Measurements from ENCODE around the gene ARID5A. TPM values are rescaled to one million over a fixed set of nuclear protein-coding genes. Genes with fewer than 3 reads are reported as not detected.

ARID5A gene
- total and polyA plus RNA-seq, 2 experiments from 2014 or later, result 15.2 to 19.5 TPM

DNA sequence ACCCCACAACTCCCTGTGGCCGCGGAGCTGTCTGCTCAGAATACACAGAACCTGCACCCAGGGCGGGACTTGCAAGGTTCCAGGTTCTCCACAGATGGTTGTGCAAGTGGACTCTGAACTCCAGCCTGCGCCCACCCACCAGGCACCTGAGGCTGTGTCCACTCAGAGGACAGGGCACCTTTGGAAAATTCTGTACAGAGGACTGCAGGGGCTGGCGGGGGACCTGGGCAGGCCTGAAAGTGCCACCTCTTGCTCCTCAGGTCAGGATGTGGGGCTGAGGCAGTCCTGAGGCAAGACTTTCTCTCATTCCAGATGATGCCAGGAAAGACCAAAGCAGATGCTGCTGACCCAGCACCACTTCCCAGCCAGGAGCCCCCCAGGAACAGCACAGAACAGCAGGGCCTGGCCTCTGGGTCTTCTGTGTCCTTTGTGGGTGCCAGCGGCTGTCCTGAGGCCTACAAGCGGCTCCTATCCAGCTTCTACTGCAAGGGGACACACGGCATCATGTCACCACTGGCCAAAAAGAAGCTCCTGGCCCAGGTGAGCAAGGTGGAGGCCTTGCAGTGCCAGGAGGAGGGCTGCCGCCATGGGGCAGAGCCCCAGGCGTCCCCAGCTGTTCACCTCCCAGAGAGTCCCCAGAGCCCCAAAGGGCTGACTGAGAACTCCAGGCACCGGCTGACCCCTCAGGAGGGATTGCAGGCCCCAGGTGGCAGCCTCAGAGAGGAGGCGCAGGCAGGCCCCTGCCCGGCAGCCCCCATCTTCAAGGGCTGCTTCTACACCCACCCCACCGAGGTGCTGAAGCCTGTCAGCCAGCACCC, 14.4 kb downstream of the ARID5A start:
- no peak for TF ChIP-seq EZH2 (IDR thresholded peaks at IDR 0.05; ENCODE audit: insufficient read depth, poor library complexity, severe bottlenecking)
- no peak for TF ChIP-seq EZH2phosphoT487 (IDR thresholded peaks at IDR 0.05; ENCODE audit: insufficient read depth, low read depth)
- in situ Hi-C loops (cut with MboI), result no loop called here
- H3K79me2 ChIP-seq (ENCODE audit: insufficient read depth), result 0 out of 2 replicates have a peak, but pooled peaks cover 10% of the 10 kb centered on the region
- no peak overlapping the region for H3K27ac ChIP-seq
- no peak overlapping the region for H3K4me3 ChIP-seq
- H3K9me2 ChIP-seq (ENCODE audit: insufficient read depth), result no peaks in the 10 kb centered on the region
- H4K20me1 ChIP-seq (ENCODE audit: insufficient read depth), result no peaks in the 10 kb centered on the region
- no peaks in the 10 kb centered on the region for H3K27me3 ChIP-seq (replicated peaks; ENCODE audit: insufficient read depth)
- WGBS, 2 experiments (ENCODE audit: low coverage in 1 of 2, low lambda C conversion rate in 2 of 2, missing lambda C conversion rate in 2 of 2), result 87 to 88% methylated on average over 11 to 13 of the region's 14 CpGs
- no peak overlapping the region for H3K9ac ChIP-seq
- no peak overlapping the region for H3K4me2 ChIP-seq (ENCODE audit: unreplicated experiment)
- no peaks in the 10 kb centered on the region for H3K9me3 ChIP-seq (ENCODE audit: low read depth)
- peaks cover 3% of the 10 kb centered on the region for H3K4me1 ChIP-seq (ENCODE audit: insufficient read depth)
- no peak for DNase-seq
- H3F3A ChIP-seq (ENCODE audit: insufficient read depth), result no peaks in the 10 kb centered on the region
- peaks cover 3% of the 10 kb centered on the region; the same call in 1 of the 2 replicates for H3K36me3 ChIP-seq (ENCODE audit: low read depth)
- no peak overlapping the region for H2AFZ ChIP-seq

DNA sequence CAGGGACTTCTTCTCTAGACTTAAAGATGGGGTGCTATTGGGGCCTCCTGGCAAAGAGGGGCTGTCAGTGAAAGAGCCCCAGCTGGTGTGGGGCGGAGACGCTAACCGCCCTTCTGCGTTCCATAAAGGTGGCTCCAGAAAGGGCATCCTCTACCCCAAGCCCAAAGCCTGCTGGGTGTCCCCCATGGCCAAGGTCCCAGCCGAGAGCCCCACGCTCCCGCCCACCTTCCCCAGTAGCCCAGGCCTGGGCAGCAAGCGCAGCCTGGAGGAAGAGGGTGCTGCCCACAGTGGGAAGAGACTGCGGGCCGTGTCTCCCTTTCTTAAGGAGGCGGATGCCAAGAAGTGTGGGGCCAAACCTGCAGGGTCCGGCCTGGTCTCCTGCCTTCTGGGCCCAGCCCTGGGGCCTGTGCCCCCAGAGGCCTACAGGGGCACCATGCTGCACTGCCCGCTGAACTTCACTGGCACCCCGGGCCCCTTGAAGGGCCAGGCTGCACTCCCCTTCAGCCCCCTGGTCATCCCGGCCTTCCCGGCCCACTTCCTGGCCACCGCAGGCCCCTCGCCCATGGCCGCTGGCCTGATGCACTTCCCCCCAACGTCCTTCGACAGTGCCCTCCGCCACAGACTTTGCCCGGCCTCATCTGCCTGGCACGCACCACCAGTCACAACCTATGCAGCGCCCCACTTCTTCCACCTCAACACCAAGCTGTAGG, 15.2 kb downstream of the ARID5A start:
- in situ Hi-C loops (cut with MboI), result no loop called here
- no peaks in the 10 kb centered on the region for H4K20me1 ChIP-seq (ENCODE audit: insufficient read depth)
- H3K9ac ChIP-seq, result no peak overlapping the region
- DNase-seq, result no peak
- H3K79me2 ChIP-seq (ENCODE audit: insufficient read depth), result 0 out of 2 replicates have a peak, but pooled peaks cover 2% of the 10 kb centered on the region
- 91 to 95% methylated on average over 22 to 25 of the region's 25 CpGs for WGBS, 2 experiments (ENCODE audit: low coverage in 1 of 2, low lambda C conversion rate in 2 of 2, missing lambda C conversion rate in 2 of 2)
- no peaks in the 10 kb centered on the region for H3K9me3 ChIP-seq (ENCODE audit: low read depth)
- no peak overlapping the region for H3K4me2 ChIP-seq (ENCODE audit: unreplicated experiment)
- H2AFZ ChIP-seq, result no peak overlapping the region
- H3K36me3 ChIP-seq (ENCODE audit: low read depth), result peaks cover 3% of the 10 kb centered on the region; the same call in 1 of the 2 replicates
- H3K4me3 ChIP-seq, result no peak overlapping the region
- peaks cover 6% of the 10 kb centered on the region for H3K4me1 ChIP-seq (ENCODE audit: insufficient read depth)
- no peaks in the 10 kb centered on the region for H3K27me3 ChIP-seq (replicated peaks; ENCODE audit: insufficient read depth)
- TF ChIP-seq EZH2 (IDR thresholded peaks at IDR 0.05; ENCODE audit: insufficient read depth, poor library complexity, severe bottlenecking) (no peak), EZH2phosphoT487 (IDR thresholded peaks at IDR 0.05; ENCODE audit: insufficient read depth, low read depth) (no peak)
- no peaks in the 10 kb centered on the region for H3F3A ChIP-seq (ENCODE audit: insufficient read depth)
- H3K9me2 ChIP-seq (ENCODE audit: insufficient read depth), result no peaks in the 10 kb centered on the region
- no peak overlapping the region for H3K27ac ChIP-seq

DNA sequence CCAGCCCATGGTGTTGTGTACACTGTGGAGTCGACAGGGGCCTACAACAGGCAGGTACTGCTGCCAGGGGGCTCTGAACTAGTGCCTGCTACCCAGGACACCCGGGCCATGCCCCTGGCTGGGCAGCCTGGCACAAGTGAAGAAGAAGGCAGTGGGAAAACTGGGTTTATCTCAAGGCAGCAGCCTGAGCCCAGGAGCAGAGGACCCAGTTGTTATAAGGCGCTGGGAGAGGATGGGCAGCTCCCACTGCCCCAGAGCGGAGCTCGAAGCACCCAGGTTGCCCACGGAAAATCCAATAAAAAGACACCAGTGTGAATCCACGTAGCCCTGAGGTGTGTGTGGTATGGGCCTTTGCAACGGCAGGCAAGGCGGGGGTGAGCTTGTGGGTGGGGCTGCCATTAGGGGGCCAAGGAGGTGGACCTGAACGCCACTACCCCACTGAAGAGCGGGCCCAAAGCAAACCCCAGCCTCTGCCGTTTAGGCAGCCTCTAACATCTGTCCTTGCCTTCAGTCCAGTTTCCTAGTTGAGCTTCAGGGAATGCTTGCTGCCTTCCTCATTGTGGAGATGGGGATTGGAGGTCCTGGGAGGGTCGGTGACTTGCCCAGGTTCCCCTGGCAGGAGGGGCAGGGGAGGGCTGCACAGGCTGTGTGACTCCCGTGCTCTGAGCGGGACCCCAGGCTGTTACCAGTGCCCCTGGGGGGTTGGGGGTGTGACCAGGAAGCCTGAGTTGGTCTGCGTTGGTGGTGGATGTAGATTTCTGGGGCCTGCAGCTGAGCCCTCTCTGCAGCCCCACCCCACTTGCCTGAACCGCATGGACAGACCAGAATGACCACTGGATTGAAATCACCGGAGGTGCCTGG, 16.0 kb downstream of the ARID5A start:
- Histone ChIP-seq H3K27me3 (replicated peaks; ENCODE audit: insufficient read depth) (no peaks in the 10 kb centered on the region), H3K9me2 (ENCODE audit: insufficient read depth) (no peaks in the 10 kb centered on the region), H3K79me2 (ENCODE audit: insufficient read depth) (no peaks in the 10 kb centered on the region), H3K36me3 (ENCODE audit: low read depth) (no peaks in the 10 kb centered on the region), H3K4me2 (ENCODE audit: unreplicated experiment) (no peak overlapping the region), H3K27ac (no peak overlapping the region), H4K20me1 (ENCODE audit: insufficient read depth) (no peaks in the 10 kb centered on the region), H3F3A (ENCODE audit: insufficient read depth) (peaks cover 6% of the 10 kb centered on the region; the same call in 1 of the 2 replicates), H3K4me3 (no peak overlapping the region), H2AFZ (no peak overlapping the region), H3K9ac (no peak overlapping the region), H3K9me3 (ENCODE audit: low read depth) (no peaks in the 10 kb centered on the region), H3K4me1 (ENCODE audit: insufficient read depth) (peaks cover 9% of the 10 kb centered on the region)
- DNase-seq, result no peak
- 91 to 93% methylated on average over 17 to 18 of the region's 18 CpGs for WGBS, 2 experiments (ENCODE audit: low coverage in 1 of 2, low lambda C conversion rate in 2 of 2, missing lambda C conversion rate in 2 of 2)
- no peak for TF ChIP-seq EZH2phosphoT487 (IDR thresholded peaks at IDR 0.05; ENCODE audit: insufficient read depth, low read depth)
- TF ChIP-seq EZH2 (IDR thresholded peaks at IDR 0.05; ENCODE audit: insufficient read depth, poor library complexity, severe bottlenecking), result no peak
- in situ Hi-C loops (cut with MboI), result no loop called here

Data from GM23248 (cell line).